Measurements from ENCODE around the gene SGCD. TPM values are rescaled to one million over a fixed set of nuclear protein-coding genes. Genes with fewer than 3 reads are reported as not detected.

SGCD gene
- total RNA-seq, 1 donor, result 11.7 TPM

DNA sequence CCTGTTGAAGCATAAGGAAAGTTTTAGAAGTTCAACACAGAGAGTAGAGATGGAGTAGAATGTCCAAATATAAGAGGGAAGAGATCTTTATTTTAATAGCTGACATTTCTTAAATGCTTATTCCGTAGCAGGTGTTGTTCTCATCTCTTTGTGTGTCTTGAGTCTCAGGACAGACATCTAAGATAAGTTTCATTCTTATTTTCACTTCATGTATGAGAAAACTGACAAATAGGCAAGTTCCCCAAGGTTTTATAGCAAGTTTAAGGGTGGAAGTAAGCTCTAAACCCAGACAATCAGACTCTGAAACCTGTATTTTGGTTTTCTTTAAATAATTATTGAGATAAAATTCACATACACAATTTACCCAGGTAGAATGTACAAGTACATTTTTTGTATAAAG, 294.8 kb downstream of the SGCD start:
- no peak overlapping the region for H3K4me3 ChIP-seq (ENCODE audit: low read depth, low read length)
- no peak for DNase-seq (ENCODE audit: low read depth)
- TF ChIP-seq, protein P1, sequence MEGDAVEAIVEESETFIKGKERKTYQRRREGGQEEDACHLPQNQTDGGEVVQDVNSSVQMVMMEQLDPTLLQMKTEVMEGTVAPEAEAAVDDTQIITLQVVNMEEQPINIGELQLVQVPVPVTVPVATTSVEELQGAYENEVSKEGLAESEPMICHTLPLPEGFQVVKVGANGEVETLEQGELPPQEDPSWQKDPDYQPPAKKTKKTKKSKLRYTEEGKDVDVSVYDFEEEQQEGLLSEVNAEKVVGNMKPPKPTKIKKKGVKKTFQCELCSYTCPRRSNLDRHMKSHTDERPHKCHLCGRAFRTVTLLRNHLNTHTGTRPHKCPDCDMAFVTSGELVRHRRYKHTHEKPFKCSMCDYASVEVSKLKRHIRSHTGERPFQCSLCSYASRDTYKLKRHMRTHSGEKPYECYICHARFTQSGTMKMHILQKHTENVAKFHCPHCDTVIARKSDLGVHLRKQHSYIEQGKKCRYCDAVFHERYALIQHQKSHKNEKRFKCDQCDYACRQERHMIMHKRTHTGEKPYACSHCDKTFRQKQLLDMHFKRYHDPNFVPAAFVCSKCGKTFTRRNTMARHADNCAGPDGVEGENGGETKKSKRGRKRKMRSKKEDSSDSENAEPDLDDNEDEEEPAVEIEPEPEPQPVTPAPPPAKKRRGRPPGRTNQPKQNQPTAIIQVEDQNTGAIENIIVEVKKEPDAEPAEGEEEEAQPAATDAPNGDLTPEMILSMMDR (IDR thresholded peaks at IDR 0.05; ENCODE audit: insufficient read depth, low read length), result no peak

DNA sequence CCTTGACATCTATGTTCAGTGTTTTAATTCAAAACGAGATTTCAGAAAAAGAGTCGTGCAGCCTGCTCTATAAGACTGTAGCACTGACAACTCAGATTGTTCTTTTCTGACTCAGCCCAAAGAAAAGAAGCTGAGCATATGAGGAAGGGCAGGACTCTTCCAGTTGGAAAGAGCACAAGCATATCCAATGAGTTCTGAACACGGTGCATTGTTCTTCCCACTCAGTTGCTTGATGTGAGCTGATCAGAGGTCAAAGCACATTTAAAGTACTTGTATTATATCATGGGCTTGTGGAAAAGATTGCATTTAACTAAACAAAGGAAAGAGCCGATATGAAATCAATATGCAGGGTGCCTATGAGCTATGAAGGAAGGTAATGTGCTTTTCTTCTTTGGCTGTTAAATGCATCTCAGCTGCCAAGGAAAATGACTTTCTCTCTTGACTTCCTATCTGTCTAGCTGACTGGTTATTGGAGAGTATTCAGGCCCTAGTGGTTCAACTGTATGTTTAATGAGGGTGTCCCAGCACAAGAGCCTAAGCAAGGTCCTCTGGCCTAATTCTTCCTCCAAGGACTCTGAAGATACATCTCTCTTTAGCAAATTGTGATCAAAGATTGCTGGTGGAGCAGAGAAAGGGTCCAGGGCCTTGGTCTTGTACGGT, 296.5 kb downstream of the SGCD start:
- TF ChIP-seq, protein P1 (IDR thresholded peaks at IDR 0.05; ENCODE audit: insufficient read depth, low read length), result no peak
- H3K4me3 ChIP-seq (ENCODE audit: low read depth, low read length), result no peak overlapping the region
- DNase-seq (ENCODE audit: low read depth), result no peak

DNA sequence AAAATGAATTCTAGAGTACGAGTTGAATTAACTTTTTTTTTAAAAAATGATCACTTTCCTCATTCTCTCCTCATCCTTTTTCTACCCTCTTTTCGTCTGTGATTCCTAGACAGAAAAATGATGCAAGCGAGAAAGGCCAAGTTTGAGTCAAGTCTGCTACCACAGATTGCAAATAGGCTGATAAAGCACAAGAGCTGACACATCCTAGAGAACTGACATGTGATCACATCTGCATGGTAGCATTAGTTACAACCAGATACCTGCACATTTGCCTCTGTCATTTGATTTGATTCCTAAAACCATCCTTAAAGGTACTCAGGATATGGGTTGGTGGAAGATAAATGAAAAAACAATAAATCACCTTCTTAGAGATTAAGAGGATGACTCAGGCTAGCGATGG, 297.7 kb downstream of the SGCD start:
- H3K4me3 ChIP-seq (ENCODE audit: low read depth, low read length), result no peak overlapping the region
- TF ChIP-seq, protein P1 (IDR thresholded peaks at IDR 0.05; ENCODE audit: insufficient read depth, low read length), result no peak
- DNase-seq (ENCODE audit: low read depth), result no peak

DNA sequence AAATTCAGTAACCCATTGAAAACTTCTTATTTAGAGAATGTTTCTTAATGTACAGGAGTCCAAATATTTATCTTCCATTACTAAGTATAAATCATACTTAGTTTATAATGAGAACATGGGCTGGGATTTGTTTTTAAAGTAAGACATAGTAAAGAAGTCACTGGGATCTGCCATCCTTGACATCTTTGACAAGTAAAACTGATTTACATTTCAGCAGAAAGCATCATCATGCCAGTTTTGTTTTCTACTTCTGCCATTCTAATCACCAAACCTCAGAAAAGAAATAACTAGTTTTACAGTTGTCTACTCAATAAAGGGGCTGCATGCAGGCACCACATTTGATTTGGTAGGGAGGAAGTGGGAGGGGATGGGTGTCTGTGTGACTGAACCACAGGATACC, 301.5 kb downstream of the SGCD start:
- no peak overlapping the region for H3K4me3 ChIP-seq (ENCODE audit: low read depth, low read length)
- no peak for DNase-seq (ENCODE audit: low read depth)
- TF ChIP-seq, protein P1 (IDR thresholded peaks at IDR 0.05; ENCODE audit: insufficient read depth, low read length), result no peak

DNA sequence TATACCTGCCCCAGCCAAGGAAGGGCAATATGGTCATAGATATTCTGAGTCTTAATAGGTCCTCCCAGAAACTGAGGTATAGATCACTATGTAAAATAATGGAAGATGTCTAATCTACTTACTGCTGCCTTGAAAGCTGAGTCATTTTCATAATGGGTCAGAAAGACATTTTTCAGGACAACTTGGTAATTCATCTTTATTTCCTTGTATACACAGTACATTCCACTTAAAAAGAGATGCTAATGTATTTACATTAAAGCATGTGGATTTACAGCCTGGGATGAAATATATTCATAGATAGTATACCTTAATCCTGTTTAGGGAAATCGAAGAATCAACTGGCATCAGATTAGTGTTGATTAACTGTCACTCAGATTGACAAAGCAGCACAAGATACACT, 304.0 kb downstream of the SGCD start:
- TF ChIP-seq, protein P1 (IDR thresholded peaks at IDR 0.05; ENCODE audit: insufficient read depth, low read length), result no peak
- no peak for DNase-seq (ENCODE audit: low read depth)
- no peak overlapping the region for H3K4me3 ChIP-seq (ENCODE audit: low read depth, low read length)

DNA sequence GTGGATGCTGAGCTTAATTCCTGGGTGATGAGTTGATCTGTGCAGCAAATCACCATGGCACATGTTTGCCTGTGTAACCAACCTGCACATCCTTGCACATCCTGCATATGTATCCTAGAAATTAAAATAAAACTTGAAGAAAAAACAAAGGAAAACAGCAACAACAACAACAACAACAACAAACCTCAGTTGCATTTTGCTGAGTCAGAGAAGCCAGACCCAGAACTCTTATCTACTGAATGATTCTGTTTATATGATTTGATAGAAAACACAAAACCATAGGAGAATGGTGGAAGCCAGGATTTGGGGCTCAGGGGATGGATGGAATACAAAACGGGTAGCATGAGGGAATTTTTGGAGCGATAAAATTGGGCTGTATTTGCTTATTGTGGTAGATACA, 307.3 kb downstream of the SGCD start:
- TF ChIP-seq, protein P1 (IDR thresholded peaks at IDR 0.05; ENCODE audit: insufficient read depth, low read length), result no peak
- H3K4me3 ChIP-seq (ENCODE audit: low read depth, low read length), result no peak overlapping the region
- no peak for DNase-seq (ENCODE audit: low read depth)

DNA sequence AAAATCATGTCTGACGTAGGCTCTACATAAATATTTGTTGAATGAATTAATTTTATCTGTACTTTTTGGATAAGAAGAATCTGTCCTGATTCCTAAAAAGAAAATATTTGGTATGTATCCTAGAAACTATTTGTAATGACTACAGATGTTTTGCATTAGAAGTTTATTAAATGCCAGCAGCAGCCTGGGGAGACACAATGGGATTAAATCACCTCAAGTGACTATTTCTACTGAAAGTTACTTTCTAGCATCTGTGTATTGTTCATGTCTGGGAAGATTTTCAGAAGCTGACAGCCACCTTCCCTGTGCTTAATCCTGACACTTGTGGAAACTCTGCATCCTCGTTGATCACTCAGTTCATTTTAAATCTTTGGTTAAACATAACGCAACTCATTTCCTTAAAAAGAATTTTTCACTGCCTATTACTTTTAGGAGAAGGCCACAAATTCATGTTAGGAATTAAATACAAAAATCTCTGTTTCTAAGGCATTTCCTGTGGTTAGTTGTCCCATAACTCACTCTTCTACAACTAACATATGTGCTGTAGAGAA, 313.8 kb downstream of the SGCD start:
- DNase-seq (ENCODE audit: low read depth), result peak; percentile 6
- TF ChIP-seq, protein P1 (IDR thresholded peaks at IDR 0.05; ENCODE audit: insufficient read depth, low read length), result no peak
- no peak overlapping the region for H3K4me3 ChIP-seq (ENCODE audit: low read depth, low read length)
